GM21786 (cell line): ENCODE data around the gene ADIPOQ.
"Not testable (repeated sequence)": the region's sequence is repeated elsewhere in the genome, so short reads cannot be mapped to it uniquely, and the experiment has no call there.

Experiments used
- ATAC-seq: cut with Tn5 transposase; IDR thresholded peaks from one replicate; pipeline ENCODE4 v1.9.1; 2021; ENCODE audit not compliant: unreplicated experiment

Gene ADIPOQ

DNA sequence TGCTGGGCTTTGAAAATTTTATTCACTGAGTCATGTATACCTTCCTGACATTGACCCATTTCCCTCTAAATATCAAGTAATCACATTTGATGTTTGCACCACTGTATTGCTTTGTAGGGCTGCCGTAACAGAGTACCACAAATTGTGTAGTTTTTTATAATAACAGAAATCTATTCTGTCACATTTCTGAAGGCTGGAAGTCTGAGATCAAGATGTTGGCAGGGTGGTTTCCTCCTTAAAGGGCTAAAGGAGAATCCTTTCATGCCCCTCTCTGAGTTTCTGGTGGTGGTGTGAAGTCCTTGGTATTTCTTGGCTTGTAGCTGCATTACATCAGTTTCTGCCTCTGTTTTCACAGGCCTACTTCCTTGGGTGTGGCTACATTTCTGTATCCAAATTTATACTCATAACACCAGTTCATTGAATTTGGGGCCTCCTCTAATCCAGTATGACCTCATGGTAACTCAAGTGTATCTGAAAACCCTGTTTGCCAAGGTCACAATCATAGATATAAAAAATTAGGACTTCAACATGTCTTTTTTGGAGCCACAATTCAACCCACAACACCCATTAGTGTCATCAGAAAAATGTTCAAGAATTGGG, 58.7 kb downstream of the ADIPOQ start:
- no peak for ATAC-seq

DNA sequence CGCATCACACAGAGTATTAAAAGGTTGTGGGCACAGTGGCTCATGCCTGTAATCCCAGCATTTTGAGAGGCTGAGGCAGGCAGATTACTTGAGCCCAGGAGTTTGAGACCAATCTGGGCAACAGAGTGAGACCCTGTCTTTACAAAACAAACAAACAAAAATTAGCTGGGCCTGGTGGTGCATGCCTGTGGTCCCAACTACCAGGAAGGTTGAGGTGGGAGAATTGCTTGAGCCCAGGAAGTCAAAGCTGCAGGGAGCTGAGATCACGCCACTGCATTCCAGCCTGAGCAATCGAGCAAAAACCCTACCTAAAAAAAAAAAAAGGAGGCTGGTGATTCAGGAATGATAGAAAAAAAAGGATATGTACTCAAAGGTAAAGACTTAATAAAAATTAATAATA, 59.6 kb downstream of the ADIPOQ start:
- no peak for ATAC-seq

DNA sequence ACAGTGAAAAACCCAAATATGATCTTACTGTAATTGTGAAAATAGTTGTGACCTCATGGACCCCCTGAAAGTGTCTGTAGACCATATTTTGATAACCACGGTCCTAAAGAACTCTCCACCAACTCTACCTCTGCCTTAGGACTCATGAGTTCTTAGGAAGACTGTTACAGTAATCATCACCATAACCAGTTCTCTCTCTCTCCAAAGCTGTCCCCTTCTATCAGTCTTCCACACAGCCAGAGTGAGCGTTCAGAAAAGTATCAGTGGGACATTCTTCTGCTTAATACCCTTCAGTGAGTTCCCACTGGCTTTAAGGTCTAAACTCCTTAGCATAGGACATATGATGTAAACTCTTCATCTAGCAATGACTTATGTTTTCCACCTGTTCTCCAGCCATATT, 60.2 kb downstream of the ADIPOQ start:
- ATAC-seq, result no peak

DNA sequence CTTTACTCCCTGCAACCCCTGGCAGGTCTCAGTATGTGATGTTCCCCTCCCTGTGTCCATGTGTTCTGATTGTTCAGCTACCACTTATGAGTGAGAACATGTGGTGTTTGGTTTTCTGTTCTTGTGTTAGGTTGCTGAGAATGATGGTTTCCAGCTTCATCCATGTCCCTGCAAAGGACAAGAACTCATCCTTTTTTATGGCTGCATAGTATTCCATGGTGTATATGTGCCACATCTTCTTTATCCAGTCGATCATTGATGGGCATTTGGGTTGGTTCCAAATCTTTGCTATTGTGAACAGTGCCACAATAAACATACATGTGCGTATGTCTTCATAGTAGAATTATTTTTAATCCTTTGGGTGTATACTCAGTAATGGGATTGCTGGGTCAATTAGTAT, 61.2 kb downstream of the ADIPOQ start:
- not testable (repeated sequence) for ATAC-seq

DNA sequence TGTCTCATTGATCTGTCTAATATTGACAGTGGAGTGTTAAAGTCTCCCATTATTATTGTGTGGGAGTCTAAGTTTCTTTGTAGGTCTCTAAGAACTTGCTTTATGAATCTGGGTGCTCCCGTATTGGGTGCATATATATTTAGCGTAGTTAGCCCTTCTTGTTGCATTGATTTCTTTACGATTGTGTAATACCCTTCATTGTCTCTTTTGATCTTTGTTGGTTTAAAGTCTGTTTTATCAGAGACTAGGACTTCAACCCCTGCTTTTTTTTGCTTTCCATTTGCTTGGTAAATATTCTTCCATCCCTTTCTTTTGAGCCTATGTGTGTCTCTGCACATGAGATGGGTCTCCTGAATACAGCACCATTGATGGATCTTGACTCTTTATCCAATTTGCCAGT, 64.6 kb downstream of the ADIPOQ start:
- ATAC-seq, result not testable (repeated sequence)
